HEK293T (cell line): ENCODE data around the gene LRGUK.
"Not testable (repeated sequence)": the region's sequence is repeated elsewhere in the genome, so short reads cannot be mapped to it uniquely, and the experiment has no call there.

ENCODE experiments used
- CTCF ChIA-PET: fragments of 350-600 bp; formaldehyde crosslinking; extraction: SDS; loops from one replicate; lab custom pipeline; 2021; ENCODE audit warnings: antibody characterized with exemption, inconsistent platforms; lab: Yijun Ruan, JAX
- POLR2A ChIA-PET: fragments of 350-600 bp; formaldehyde crosslinking; extraction: SDS; loops from one replicate; lab custom pipeline; 2020; ENCODE audit warnings: antibody characterized with exemption, inconsistent platforms; lab: Yijun Ruan, JAX
- DNase-seq: peaks from one replicate; pipeline ENCODE4 v3.0.0; 2012; ENCODE audit warnings: mixed read lengths; ENCODE audit errors: extremely low spot score
- ARNT ChIP-seq: fragments of 450-650 bp; IDR thresholded peaks from 2 replicates; pipeline ENCODE4 v1.6.1; 2017; ENCODE audit warnings: mild to moderate bottlenecking
- BHLHE40 ChIP-seq: fragments of 450-650 bp; IDR thresholded peaks from 2 replicates; pipeline ENCODE4 v1.6.1; 2016; ENCODE audit warnings: mild to moderate bottlenecking, moderate library complexity, borderline replicate concordance
- CTBP1 ChIP-seq: fragments of 450-650 bp; IDR thresholded peaks from 2 replicates; pipeline ENCODE4 v1.6.1; 2016; ENCODE audit warnings: borderline replicate concordance
- ELF4 ChIP-seq: fragments of 450-650 bp; IDR thresholded peaks from 2 replicates; pipeline ENCODE4 v1.6.1; 2017; ENCODE audit warnings: antibody characterized with exemption
- FOXA1 ChIP-seq: fragments of 450-650 bp; IDR thresholded peaks from 2 replicates; pipeline ENCODE4 v1.6.1; 2016; ENCODE audit warnings: mild to moderate bottlenecking
- FOXK2 ChIP-seq: fragments of 450-650 bp; IDR thresholded peaks from 2 replicates; pipeline ENCODE4 v1.6.1; 2016; ENCODE audit warnings: mild to moderate bottlenecking
- FOXM1 ChIP-seq: fragments of 450-650 bp; IDR thresholded peaks from 2 replicates; pipeline ENCODE4 v1.6.1; 2017; ENCODE audit warnings: mild to moderate bottlenecking, borderline replicate concordance
- HDGF ChIP-seq: fragments of 450-650 bp; IDR thresholded peaks from 2 replicates; pipeline ENCODE4 v1.6.1; 2017; ENCODE audit warnings: antibody characterized with exemption, borderline replicate concordance
- L3MBTL2 ChIP-seq: fragments of 450-650 bp; conservative IDR thresholded peaks from 2 replicates; pipeline ENCODE4 v1.6.1; 2016; ENCODE audit warnings: mild to moderate bottlenecking
- LEF1 ChIP-seq: fragments of 450-650 bp; IDR thresholded peaks from 2 replicates; pipeline ENCODE4 v1.6.1; 2017; ENCODE audit warnings: mild to moderate bottlenecking, borderline replicate concordance
- NFRKB ChIP-seq: fragments of 450-650 bp; IDR thresholded peaks from 2 replicates; pipeline ENCODE4 v1.6.1; 2016; ENCODE audit warnings: mild to moderate bottlenecking, moderate library complexity
- SP1 ChIP-seq: fragments of 450-650 bp; IDR thresholded peaks from 2 replicates; pipeline ENCODE4 v1.6.1; 2017
- SUZ12 ChIP-seq: fragments of 450-650 bp; IDR thresholded peaks from 2 replicates; pipeline ENCODE4 v1.6.1; 2016; ENCODE audit warnings: mild to moderate bottlenecking
- TARDBP ChIP-seq: fragments of 450-650 bp; IDR thresholded peaks from 2 replicates; pipeline ENCODE4 v1.6.1; 2016
- ZNF384 ChIP-seq: fragments of 450-650 bp; IDR thresholded peaks from 2 replicates; pipeline ENCODE4 v1.6.1; 2016
- TF ChIP-seq, protein P1 (sequence below): fragments of 450-650 bp; IDR thresholded peaks from 2 replicates; pipeline ENCODE4 v1.6.1; 2016

The LRGUK gene, protein sequence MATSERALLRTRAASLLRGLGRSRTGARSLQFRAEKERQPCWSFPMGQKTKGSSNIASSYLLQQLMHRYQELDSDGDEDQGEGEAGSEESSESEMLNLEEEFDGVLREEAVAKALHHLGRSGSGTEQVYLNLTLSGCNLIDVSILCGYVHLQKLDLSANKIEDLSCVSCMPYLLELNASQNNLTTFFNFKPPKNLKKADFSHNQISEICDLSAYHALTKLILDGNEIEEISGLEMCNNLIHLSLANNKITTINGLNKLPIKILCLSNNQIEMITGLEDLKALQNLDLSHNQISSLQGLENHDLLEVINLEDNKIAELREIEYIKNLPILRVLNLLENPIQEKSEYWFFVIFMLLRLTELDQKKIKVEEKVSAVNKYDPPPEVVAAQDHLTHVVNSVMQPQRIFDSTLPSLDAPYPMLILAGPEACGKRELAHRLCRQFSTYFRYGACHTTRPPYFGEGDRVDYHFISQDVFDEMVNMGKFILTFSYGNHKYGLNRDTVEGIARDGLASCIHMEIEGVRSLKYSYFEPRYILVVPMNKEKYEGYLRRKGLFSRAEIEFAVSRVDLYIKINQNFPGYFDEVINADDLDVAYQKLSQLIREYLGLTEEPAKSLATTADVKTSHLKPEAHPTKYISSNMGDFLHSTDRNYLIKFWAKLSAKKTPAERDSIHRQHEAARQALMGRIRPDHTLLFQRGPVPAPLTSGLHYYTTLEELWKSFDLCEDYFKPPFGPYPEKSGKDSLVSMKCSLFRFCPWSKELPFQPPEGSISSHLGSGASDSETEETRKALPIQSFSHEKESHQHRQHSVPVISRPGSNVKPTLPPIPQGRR

DNA sequence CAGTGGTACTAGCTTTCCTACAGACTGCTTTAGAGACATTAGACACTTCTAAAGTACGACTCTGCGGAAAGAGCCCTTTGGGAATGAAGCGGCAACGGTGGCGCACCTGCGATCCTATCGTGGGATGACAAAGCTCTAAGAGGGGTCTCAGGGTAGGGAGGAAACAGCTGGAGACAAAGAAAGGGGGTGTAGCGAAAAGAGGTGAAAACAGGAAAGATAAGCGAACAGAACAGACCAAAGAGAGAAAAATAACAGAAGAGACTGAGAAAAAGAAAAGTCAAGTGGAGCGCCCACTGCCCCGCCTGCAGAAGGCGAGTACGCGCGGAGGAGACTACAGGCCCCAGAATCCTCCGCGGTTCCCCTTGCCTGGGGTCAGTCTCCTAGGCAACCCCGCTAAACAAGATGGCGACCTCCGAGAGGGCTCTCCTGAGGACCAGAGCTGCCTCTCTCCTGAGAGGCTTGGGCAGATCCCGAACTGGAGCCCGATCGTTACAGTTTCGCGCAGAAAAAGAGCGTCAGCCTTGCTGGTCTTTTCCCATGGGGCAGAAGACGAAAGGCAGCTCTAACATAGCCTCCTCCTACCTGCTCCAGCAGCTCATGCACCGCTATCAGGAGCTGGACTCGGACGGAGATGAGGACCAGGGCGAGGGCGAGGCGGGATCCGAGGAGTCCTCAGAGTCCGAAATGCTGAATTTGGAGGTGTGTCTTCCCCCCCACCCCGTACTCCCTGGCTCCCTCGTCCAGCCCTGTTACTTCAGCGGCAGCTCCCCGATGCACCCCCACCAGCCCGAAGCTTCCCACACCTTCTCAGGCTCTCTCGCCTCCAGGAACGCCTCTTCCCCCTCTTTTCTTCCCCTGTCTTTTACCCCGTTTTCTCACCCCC is at the start of gene LRGUK:
Gene LRGUK (plus strand): TSS at position 375 of the 883 bp plus-strand sequence. CDS start 28 bp downstream, at position 403.
- ChIA-PET POLR2A (no interaction called here), CTCF (interaction anchor here (2.6 kb wide), 1 partner anchor 14 kb away, joined by 15 read pairs; no protein-coding TSS in a partner anchor)
- DNase-seq, result peak; percentile 91
- TF ChIP-seq L3MBTL2 (0 out of 2 replicates have a peak, but pooled peaks have one; percentile 30), SUZ12 (no peak)
- TF ChIP-seq, protein P1, sequence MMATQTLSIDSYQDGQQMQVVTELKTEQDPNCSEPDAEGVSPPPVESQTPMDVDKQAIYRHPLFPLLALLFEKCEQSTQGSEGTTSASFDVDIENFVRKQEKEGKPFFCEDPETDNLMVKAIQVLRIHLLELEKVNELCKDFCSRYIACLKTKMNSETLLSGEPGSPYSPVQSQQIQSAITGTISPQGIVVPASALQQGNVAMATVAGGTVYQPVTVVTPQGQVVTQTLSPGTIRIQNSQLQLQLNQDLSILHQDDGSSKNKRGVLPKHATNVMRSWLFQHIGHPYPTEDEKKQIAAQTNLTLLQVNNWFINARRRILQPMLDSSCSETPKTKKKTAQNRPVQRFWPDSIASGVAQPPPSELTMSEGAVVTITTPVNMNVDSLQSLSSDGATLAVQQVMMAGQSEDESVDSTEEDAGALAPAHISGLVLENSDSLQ, result no peak

DNA sequence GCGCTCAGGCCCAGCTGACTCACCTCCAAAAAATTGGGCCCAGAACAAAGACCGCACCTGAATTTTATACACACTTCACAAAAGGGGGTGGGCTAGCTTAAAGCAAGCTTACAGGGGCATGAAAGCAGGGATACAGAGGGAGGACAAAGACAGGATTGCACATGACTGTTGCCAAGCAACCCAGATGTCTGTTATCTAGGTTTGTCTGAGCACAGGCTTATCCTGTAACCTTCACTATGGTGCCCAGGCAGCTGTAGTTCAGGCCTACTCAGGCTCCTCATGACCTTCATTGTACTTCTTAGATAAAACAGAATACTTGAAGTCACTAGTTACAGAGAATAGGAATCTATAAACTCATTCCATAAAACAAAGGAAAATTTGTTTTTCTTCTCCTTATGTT is 49.6 kb upstream of the LRGUK start:
- POLR2A ChIA-PET, DNase-seq, CTCF ChIA-PET: not testable (repeated sequence)

DNA sequence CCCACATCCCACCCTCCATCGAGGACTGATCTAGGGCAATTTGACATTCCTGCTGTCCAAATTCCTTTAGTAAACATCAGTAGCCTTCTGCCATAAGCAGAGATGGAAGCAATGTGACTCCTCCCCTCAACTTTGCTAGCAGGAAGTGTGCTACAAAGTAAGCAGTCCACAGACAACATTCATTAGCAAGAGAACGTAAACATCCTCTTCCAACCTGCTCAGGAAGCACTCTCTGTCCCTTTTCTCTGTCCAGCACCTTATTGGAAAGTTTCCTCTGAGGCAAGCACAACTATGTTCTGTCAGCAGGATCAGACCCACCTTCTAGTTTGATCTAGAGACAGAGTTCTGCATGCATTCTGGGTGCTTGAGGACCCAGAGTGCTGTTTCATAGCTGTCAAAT is 48.1 kb upstream of the LRGUK start:
- ChIA-PET CTCF (interaction anchor here (0.7 kb wide), 1 partner anchor 1042 kb away, joined by 5 read pairs; no protein-coding TSS in a partner anchor), POLR2A (no interaction called here)
- no peak for DNase-seq
- TF ChIP-seq FOXM1 (no peak), ZNF384 (no peak), FOXK2 (no peak), SP1 (no peak), ELF4 (no peak), ARNT (no peak), NFRKB (no peak)
- TF ChIP-seq, protein P1, result no peak

DNA sequence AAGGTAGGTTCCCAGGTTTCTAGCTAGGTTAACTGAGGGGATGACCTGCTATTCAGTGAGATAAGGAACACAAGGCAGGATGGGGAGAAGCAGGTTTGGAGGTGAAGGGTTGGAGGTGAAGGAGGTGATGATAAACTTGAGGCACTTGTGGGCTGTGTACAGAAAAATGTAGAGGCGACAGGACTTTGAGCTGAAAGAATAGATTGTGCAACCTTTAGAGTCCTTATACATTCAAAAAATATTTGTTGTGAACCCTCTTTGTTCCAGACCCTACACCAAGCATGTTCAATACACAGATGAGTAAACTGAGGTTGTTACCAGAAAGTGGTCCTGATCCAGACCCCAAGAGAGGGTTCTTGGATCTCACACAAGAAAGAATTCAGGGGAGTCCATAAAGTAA is 45.4 kb upstream of the LRGUK start:
- TF ChIP-seq CTBP1 (no peak), FOXM1 (no peak), ZNF384 (no peak), SP1 (no peak)
- TF ChIP-seq, protein P1, result no peak
- ChIA-PET POLR2A (no interaction called here), CTCF (no interaction called here)
- DNase-seq, result no peak

DNA sequence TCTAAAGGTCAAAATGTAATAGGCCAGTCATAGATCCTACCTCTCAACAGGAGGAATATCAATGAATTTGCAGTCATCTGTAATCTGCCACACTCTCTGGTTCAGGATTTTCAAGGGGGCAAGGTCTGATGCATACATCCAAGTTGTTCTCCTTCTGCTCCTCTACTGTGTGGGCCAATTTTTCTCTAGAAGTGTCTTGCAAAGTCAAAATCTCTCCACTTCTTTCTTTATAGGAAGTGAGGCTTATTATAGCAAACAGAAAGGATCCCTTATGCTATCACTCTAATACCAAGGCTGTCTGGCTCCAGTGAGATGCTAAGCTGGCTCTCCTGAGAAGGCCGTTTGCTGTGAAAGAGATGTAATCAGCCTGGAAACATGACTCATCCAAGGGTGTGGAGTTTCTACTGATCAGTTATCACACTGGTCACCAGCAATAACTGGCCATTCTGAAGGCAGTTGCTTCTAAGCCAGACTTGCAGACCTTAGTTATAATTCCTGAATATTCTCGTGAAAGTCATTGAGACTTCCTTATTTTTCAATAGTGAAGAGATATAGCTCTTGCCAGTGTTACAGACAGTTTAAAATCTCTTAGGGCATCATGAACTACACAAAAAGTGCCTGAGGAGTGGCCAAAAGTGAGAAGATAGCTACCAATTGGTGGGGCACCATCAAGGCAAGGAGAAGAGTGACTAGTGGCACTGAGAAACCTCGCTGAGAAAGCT is 43.2 kb upstream of the LRGUK start:
- CTCF ChIA-PET, result no interaction called here
- TF ChIP-seq CTBP1 (no peak), ZNF384 (no peak), TARDBP (no peak), HDGF (no peak), ELF4 (no peak), LEF1 (no peak), ARNT (no peak), SP1 (no peak), FOXM1 (no peak), SUZ12 (no peak), L3MBTL2 (no peak)
- DNase-seq, result no peak
- POLR2A ChIA-PET, result no interaction called here

DNA sequence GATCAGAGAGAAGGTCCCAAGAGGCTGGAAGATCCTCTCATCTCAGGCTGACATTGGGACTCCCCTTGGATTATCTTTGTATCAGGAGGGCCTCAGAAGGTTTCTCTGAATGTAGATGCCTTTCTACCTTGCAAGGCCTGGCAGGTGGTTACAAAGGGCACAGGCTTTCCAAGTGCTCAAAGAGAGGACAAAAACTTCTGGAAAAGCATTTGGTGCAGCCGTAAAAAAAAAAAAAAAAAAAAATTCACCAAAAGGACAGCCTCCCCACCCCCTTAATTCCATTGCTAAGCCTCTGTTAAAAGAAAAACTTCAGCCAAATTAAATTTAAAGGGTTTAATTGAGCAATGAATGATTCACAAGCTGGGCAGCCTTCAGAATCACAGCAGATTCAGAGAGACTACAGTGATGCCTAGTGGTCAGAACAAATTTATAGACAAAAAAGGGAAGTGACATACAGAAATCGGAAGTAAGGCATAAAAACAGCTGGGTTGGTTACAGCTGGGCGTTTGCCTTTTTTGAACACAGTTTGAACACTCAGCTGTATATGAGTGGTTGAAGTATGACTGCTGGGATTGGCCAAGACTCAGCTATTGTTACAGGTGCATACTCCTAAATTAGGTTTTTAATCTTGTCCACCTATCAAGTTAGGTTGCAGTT is 42.5 kb upstream of the LRGUK start:
- DNase-seq, result no peak
- TF ChIP-seq SUZ12 (no peak), BHLHE40 (no peak), LEF1 (no peak), L3MBTL2 (no peak), SP1 (no peak), TARDBP (no peak), HDGF (no peak), FOXM1 (no peak), CTBP1 (no peak), ELF4 (no peak), FOXK2 (no peak), FOXA1 (no peak), ZNF384 (no peak), ARNT (no peak), NFRKB (no peak)
- TF ChIP-seq, protein P1, result no peak
- CTCF ChIA-PET, result no interaction called here
- POLR2A ChIA-PET, result no interaction called here
